Measurements from ENCODE around the gene CMIP.

The CMIP gene

DNA sequence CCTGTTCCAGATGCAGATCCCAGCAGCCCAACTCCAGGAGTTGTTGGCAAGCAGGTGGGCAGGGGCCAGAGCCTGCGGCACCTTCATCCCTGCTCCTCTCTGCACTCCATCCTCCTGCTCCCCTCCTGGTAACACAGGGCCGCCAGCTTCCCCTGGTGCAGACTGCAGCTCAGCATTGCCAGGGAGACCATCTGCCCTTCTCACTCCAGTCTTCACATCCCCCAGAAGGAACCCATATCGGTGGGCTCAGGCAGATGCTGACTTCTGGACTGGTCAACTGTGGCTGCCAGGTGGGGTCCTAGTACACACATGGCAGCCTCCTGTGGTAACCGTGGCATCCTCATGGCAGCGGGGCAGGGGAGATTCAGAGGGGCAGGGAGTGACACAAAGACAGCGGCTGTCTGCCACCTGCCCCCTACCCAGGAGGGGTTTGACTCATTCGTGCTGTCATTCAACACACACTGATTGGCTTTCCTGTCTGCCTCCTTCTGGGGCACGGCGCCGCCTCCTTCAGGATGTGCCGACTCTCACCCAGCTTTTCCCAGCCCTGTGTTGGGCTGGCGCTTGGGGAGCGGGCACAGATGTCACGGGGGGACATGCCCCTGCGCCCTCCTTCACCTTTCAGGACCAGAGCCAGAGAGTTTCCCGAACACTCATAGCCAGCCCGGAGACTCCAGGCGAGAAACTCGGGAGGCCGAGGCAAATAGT, 120.9 kb downstream of the CMIP start:
- TF ChIP-seq EGR1 (IDR thresholded peaks at IDR 0.05) (no peak), TAF1 (IDR thresholded peaks at IDR 0.05; ENCODE audit: low read depth) (no peak)

GRCh38 chr16:81566086-81567007, 121.7 kb downstream of the CMIP start:
- TF ChIP-seq ZBTB7A (IDR thresholded peaks at IDR 0.05; ENCODE audit: low read depth) (no peak), NFIC (IDR thresholded peaks at IDR 0.05) (no peak), TCF12 (IDR thresholded peaks at IDR 0.05; ENCODE audit: low read depth) (no peak), CREB1 (IDR thresholded peaks at IDR 0.05; ENCODE audit: low read depth) (no peak), RAD21 (IDR thresholded peaks at IDR 0.05; ENCODE audit: low read depth) (no peak), FOXM1 (IDR thresholded peaks at IDR 0.05; ENCODE audit: borderline replicate concordance, low read depth) (no peak), YY1 (IDR thresholded peaks at IDR 0.05; ENCODE audit: low read depth) (no peak), EP300 (IDR thresholded peaks at IDR 0.05; ENCODE audit: borderline replicate concordance) (no peak), TAF1 (IDR thresholded peaks at IDR 0.05; ENCODE audit: low read depth) (no peak), CEBPB (IDR thresholded peaks at IDR 0.05) (no peak), EGR1 (IDR thresholded peaks at IDR 0.05) (no peak), TEAD4 (IDR thresholded peaks at IDR 0.05) (no peak), USF1 (IDR thresholded peaks at IDR 0.05) (no peak)
- TF ChIP-seq, protein P1, sequence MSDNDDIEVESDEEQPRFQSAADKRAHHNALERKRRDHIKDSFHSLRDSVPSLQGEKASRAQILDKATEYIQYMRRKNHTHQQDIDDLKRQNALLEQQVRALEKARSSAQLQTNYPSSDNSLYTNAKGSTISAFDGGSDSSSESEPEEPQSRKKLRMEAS (IDR thresholded peaks at IDR 0.05), result no peak
- TF ChIP-seq, protein P2, sequence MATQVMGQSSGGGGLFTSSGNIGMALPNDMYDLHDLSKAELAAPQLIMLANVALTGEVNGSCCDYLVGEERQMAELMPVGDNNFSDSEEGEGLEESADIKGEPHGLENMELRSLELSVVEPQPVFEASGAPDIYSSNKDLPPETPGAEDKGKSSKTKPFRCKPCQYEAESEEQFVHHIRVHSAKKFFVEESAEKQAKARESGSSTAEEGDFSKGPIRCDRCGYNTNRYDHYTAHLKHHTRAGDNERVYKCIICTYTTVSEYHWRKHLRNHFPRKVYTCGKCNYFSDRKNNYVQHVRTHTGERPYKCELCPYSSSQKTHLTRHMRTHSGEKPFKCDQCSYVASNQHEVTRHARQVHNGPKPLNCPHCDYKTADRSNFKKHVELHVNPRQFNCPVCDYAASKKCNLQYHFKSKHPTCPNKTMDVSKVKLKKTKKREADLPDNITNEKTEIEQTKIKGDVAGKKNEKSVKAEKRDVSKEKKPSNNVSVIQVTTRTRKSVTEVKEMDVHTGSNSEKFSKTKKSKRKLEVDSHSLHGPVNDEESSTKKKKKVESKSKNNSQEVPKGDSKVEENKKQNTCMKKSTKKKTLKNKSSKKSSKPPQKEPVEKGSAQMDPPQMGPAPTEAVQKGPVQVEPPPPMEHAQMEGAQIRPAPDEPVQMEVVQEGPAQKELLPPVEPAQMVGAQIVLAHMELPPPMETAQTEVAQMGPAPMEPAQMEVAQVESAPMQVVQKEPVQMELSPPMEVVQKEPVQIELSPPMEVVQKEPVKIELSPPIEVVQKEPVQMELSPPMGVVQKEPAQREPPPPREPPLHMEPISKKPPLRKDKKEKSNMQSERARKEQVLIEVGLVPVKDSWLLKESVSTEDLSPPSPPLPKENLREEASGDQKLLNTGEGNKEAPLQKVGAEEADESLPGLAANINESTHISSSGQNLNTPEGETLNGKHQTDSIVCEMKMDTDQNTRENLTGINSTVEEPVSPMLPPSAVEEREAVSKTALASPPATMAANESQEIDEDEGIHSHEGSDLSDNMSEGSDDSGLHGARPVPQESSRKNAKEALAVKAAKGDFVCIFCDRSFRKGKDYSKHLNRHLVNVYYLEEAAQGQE (IDR thresholded peaks at IDR 0.05; ENCODE audit: low read depth), result no peak

GRCh38 chr16:81567087-81567486, 122.5 kb downstream of the CMIP start:
- TF ChIP-seq CREB1 (IDR thresholded peaks at IDR 0.05; ENCODE audit: low read depth), result no peak
- TF ChIP-seq, protein P1 (IDR thresholded peaks at IDR 0.05), result no peak
- TF ChIP-seq ZBTB7A (IDR thresholded peaks at IDR 0.05; ENCODE audit: low read depth), result no peak
- TF ChIP-seq YY1 (IDR thresholded peaks at IDR 0.05; ENCODE audit: low read depth), result no peak
- no peak for TF ChIP-seq CEBPB (IDR thresholded peaks at IDR 0.05)
- no peak for TF ChIP-seq TEAD4 (IDR thresholded peaks at IDR 0.05)
- no peak for TF ChIP-seq USF1 (IDR thresholded peaks at IDR 0.05)
- TF ChIP-seq RAD21 (IDR thresholded peaks at IDR 0.05; ENCODE audit: low read depth), result no peak
- TF ChIP-seq TAF1 (IDR thresholded peaks at IDR 0.05; ENCODE audit: low read depth), result no peak
- TF ChIP-seq, protein P2 (IDR thresholded peaks at IDR 0.05; ENCODE audit: low read depth), result no peak
- no peak for TF ChIP-seq EP300 (IDR thresholded peaks at IDR 0.05; ENCODE audit: borderline replicate concordance)
- TF ChIP-seq EGR1 (IDR thresholded peaks at IDR 0.05), result no peak
- no peak for TF ChIP-seq TCF12 (IDR thresholded peaks at IDR 0.05; ENCODE audit: low read depth)
- no peak for TF ChIP-seq FOXM1 (IDR thresholded peaks at IDR 0.05; ENCODE audit: borderline replicate concordance, low read depth)
- no peak for TF ChIP-seq NFIC (IDR thresholded peaks at IDR 0.05)

DNA sequence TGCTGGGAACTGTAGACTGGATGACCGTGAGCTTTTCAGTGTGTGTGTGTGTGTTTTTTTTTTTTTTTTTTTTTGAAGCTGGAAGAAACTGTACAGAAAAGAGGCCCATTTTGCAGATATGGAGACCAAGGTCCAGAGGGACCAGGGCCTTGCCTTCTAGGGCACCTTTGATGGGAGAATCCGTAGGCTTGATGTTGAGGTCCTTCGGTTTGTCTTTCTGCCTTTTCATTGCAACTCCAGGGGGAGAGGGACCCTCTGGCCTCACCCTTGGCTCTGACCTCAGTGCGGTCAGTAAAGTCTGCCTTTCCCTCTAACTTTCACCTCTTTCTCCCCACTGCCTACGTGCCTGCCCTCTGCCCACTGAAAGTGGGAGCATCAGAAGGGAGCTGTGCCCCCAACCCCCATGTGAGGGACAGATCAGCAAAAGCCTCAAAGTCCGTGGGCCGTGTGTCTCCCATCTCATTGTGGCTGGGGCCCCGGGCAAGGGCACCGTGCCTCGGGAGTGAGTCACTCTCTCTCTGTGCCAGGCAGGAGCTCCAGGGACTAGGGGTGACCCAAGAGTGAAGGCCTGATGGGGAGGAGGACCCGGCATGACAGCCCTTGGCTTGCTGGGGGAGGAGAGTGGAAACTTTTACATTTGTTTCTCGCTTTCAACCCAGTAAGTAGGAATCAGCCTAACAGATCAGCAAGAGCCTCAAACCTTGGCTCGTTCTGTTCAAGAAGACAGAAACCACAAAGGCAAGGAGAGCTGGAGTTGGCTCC, 123.6 kb downstream of the CMIP start:
- no peak for TF ChIP-seq NFIC (IDR thresholded peaks at IDR 0.05)
- no peak for TF ChIP-seq CREB1 (IDR thresholded peaks at IDR 0.05; ENCODE audit: low read depth)
- no peak for TF ChIP-seq CEBPB (IDR thresholded peaks at IDR 0.05)
- TF ChIP-seq TEAD4 (IDR thresholded peaks at IDR 0.05), result no peak
- TF ChIP-seq TAF1 (IDR thresholded peaks at IDR 0.05; ENCODE audit: low read depth), result no peak
- TF ChIP-seq, protein P1 (IDR thresholded peaks at IDR 0.05), result no peak
- no peak for TF ChIP-seq RAD21 (IDR thresholded peaks at IDR 0.05; ENCODE audit: low read depth)
- no peak for TF ChIP-seq FOXM1 (IDR thresholded peaks at IDR 0.05; ENCODE audit: borderline replicate concordance, low read depth)
- no peak for TF ChIP-seq ZBTB7A (IDR thresholded peaks at IDR 0.05; ENCODE audit: low read depth)
- TF ChIP-seq YY1 (IDR thresholded peaks at IDR 0.05; ENCODE audit: low read depth), result no peak
- no peak for TF ChIP-seq USF1 (IDR thresholded peaks at IDR 0.05)
- no peak for TF ChIP-seq EP300 (IDR thresholded peaks at IDR 0.05; ENCODE audit: borderline replicate concordance)
- no peak for TF ChIP-seq TCF12 (IDR thresholded peaks at IDR 0.05; ENCODE audit: low read depth)
- TF ChIP-seq EGR1 (IDR thresholded peaks at IDR 0.05), result no peak
- TF ChIP-seq, protein P2 (IDR thresholded peaks at IDR 0.05; ENCODE audit: low read depth), result no peak
